Activated CD8-positive, alpha-beta memory T cell treated with anti-CD3 and anti-CD28 coated beads for 24 hours (primary cell): ENCODE measurements around the gene SMC3.
"Not testable (repeated sequence)": the region's sequence is repeated elsewhere in the genome, so short reads cannot be mapped to it uniquely, and the experiment has no call there.

ENCODE experiments used
- DNase-seq: peaks from one replicate; pipeline ENCODE4 v3.0.0-alpha.2; 2020

Gene SMC3

DNA sequence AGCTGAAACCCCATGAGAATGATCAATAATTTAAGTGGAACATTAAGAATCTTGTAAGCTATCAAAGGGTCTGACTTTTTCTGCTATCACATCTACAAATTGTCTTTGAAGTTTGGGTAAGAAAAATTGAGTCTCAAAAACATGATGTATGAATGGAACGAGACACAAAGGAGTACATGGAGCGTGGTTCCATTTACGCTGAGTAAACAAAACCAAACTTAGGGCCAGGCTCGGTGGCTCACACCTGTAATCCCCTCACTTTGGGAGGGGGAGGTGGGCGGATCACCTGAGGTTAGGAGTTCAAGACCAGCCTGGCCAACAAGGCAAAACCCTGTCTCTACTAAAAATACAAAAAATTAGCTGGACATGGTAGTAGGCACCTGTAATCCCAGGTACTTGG lies 24.3 kb downstream of the SMC3 start:
- no peak for DNase-seq

DNA sequence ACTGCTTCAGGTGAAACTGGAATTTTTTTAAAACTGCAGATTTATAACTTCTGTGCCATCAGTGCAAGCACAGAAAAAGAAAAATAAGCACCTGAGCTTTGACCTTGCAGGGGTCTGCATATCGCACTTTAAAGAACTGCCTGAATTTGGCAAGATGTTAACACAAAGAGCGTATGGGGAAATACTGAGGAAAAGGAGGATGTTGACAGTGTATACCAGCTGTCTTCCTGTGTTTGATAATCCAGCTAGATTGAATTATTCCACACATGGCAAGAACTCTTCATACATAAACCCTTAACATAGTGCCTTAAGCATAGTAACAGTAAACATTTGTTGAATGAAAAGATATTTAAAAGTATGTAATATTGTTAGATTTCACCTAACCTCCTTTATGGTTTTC lies 30.0 kb downstream of the SMC3 start:
- no peak for DNase-seq

DNA sequence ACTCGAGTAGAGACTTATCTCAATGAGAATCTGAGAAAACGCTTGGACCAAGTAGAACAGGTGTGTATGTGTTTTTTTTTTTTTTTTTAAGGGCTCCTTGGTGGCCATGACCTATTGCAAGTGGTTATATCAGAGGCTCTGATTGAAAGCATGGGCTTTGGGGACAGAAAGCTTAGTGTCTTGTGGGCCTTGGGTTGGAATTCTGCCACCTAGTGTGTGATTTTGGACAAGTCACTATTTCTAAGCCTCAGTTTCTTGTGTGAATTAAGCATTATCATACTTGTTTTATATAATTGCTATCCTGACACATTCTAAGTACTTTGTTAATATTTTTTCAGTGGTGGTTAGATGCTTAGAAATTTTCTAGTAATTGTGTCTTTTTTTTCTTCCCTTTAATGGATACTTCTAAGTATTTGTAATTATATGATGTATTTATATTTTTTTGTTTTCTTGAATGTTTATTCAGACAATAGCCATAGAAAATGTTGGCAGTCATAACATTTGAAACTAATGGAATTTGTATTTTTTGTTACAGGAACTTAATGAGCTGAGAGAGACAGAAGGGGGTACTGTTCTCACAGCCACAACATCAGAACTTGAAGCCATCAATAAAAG lies 33.1 kb downstream of the SMC3 start:
- DNase-seq: no peak

DNA sequence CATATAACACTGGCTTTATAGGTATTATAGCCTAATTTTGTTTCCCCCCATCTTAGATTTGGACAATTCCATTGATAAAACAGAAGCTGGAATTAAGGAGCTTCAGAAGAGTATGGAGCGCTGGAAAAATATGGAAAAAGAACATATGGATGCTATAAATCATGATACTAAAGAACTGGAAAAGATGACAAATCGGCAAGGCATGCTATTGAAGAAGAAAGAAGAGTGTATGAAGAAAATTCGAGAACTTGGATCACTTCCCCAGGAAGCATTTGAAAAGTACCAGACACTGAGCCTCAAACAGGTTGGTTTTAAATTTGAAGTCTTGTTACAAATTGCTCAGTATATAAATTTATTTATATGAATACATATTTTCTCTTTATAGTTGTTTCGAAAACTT lies 34.1 kb downstream of the SMC3 start:
- no peak for DNase-seq

GRCh38 chr10:110608087-110608486 lies 40.6 kb downstream of the SMC3 start:
- no peak for DNase-seq

DNA sequence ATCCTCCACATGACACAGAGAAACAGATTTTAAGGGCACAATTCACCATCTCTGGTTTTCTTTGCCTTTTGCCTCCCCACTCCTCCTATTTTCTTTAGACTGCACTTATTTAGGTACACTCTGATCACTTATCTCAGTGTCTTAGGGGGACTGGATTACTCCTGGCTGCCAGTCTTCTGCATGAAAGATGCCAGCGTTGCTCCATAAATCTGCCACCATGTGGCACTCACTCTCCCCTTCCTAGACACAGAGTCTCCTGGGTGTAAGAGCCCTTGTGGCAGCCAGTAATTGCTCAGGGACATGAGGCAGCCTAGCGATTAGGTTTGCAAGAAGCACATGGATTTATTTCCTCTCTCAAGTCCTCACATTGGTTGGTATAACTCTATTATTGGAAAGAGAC lies 42.1 kb downstream of the SMC3 start:
- no peak for DNase-seq

DNA sequence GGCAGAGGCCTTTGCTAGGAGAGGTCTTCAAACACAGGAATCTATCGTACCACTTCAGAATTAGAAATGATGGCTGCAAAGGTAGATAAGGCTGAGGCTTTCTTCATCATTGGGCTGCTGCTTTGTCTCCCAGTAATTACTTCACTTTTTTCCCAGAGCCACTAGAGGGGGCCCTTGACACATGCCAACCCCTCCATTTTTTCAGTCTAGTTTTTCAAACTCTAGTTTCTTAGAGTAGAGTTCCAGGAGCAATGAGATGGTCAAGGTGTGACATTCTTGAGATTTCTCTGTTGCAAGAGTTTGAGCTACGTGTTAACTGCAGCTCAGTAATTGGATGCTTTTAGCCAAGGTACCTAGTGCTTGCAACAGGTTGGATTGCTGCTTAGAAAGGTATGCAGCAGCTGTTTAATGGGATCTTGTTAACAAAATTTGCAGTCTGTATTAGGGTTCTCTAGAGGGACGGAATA lies 42.8 kb downstream of the SMC3 start:
- peak; percentile 69 for DNase-seq

DNA sequence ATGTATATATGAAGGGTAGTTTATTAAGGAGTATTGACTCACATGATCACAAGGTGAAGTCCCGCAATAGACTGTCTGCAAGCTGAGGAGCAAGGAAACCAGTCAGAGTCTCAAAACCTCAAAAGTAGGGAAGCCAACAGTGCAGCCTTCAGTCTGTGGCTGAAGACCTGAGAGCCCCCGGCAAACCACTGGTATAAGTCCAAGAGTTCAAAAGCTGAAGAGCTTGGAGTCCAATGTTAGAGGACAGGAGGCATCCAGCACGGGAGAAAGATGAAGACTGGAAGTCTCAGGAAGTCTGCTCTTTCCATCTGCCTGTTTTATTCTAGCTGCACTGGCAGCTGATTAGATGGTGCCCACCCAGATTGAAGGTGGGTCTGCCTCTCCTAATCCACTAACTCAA lies 43.3 kb downstream of the SMC3 start:
- DNase-seq: not testable (repeated sequence)

DNA sequence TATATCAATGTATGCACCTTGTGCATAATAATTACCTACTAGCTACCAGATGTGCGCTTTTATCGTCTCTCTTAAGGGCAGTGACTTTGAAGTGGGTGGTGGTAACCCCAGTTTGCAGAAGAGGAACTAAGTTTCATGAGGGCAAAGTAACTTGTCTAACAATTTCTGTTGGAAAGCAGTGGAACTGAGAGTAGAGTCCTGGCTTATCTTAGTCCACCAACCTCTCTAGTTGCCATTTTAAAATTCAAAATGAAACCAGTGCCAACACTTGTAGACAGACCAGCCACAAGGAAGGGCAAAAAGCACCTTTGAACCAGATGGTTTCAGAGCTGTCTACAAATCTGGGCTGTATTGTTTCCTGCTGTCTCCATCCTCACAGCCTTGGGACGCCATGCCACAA lies 44.6 kb downstream of the SMC3 start:
- no peak for DNase-seq

DNA sequence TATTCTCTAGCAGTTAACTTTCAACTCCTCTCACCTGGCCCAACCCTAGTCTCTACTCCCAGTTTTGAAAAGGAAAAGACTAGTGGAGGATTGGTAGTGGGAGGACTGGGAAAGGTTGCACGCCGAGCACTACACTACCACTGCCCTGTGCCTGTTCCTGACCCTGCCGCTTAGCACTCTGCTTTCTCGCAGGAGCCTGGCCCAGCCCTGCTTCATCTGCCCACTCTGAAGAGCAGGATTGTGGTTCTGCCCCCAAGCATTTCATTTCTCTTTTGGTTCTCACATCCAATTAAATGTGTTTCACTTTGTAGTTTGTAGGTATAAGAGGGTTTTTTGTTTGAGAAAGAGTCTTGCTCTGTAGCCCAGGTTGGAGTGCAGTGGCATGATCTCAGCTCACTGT lies 45.1 kb downstream of the SMC3 start:
- DNase-seq: no peak

DNA sequence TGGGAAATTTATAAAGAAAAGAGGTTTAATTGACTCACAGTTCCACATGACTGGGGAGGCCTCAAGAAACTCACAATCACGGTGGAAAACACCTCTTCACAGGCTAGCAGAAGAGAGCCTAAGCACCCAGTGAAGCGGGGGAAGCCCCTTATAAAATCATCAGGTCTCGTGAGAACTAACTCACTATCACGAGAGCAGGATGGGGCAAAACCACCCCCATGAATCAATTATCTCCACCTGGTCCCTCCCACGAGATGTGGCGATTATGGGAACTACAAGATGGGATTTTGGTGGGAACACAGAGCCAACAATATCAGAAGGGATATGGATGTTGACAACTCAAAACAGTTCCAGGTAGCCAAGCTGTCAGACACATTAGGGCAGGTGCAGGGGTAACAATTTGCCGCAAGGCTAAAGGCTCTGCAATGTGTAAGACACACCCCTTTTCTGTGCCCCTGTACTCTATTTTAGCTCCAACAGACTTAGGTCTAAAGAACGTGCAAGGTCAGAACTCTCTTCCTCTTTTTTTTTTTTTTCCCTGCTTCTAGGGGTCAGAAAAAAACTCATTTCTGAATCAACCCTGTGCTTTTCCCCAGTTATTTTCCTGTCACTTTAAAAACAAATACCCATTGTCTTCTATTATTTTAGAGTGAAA lies 46.0 kb downstream of the SMC3 start:
- DNase-seq: no peak

GRCh38 chr10:110613996-110614495 lies 46.6 kb downstream of the SMC3 start:
- DNase-seq: no peak

- DNase-seq: no peak
These were observed 47.7 kb downstream of the SMC3 start for GRCh38 chr10:110615057-110615747.

DNA sequence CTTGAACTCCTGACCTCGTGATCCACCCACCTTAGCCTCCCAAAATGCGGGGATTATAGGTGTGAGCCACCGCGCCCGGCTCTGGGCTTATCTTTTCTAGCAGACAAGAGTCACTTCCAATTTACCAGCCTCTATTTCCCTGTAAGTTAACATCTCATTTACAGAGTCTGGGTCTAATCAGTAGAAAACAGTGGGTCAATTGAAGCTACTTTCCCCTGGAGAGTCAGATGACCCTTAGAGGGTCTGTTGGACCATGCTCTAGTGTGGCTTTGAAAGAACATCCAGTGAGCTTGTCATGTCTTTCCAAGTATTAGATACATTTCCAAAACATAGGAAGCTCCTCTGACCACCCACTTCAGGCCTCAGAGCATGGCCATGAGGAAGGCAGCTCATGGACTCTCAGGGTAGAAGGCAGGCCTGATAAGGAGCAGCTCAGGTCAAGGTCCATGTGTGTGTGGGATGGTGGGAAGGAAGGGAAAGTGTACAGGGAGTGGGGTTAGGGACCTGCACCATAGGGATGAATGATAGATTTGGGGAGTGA lies 49.1 kb downstream of the SMC3 start:
- DNase-seq: no peak

DNA sequence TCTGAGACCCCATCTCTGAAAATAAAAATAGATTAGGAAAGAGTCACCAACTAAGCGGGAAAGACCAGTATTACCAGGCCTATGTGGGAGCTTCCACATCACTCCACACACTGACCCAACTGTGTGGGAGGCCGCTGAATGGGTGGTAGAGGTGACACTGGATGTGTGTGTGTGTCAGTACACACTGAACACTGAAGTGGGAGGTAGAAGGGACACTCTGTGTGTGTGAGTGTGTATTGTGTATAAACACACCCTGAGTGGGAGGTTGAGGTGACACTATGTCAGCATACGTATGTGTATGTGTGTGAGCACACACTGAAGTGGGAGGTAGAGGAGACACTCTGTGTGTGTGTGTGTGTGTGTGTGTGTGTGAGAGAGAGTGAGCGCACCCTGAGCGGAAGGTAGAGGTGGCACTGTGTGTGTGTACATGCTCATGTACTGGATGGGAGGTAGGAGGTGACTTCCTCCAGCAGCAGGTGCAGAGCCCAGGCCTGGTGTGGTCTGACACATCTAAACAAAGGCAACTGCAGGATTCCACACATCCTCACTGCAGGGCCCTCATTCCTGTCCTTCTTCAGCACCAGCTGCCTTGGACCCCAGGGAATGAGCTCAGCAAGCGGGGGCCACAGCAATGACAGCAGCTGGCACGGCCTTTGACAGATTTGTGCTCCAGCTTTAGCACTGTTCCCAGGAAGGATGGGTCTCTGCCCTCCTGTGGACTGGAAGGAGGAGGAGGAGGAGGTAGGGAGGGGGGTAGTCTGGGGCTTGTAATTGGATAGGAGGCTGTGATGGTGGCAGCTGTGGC lies 50.1 kb downstream of the SMC3 start:
- DNase-seq: peak; percentile 66

- no peak for DNase-seq
These were observed 50.7 kb downstream of the SMC3 start for GRCh38 chr10:110618230-110618610.

DNA sequence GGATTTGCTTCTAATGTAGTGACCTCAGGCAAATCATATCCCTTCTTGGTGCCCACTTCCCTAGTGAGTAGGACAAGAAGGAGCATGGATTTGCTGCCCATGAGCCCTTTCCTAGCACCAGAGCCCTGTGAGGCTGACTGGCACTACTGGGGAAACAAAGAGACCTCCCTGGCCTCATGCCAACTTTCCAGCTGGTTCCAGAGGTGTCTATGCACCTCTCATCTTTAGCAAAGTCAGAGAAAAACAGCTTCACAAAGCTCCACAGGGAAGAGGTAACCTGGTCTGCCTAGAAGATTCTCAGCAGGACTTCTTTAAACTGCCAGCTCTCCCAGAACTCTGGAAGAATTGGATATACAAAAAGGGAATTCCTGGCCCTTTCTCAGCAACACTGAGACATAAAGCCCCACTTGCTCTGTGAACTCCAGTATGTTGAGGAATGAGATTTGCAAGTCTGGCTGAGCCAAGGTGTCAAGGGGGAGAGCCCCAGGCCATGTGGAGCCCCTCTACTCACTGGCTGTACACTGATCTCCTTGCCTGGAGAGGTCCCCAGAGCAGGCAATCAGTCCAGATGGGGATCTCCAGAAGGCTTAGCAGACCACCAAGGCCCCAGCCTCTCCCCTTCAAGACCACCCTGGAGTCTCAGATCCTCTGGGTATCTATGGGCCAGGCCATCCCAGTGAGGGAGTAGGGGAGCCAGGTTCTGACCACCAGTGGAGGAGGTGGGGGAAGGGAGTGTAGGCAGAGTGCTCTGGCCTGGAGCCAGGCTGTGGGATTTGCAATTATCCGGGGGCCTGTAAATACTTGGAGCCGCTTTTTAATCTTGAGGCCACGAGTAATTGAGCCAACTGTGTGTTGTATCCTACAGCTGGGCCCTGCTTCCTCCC lies 52.3 kb downstream of the SMC3 start:
- DNase-seq: no peak

GRCh38 chr10:110620398-110620719 lies 52.9 kb downstream of the SMC3 start:
- DNase-seq: no peak

- not testable (repeated sequence) for DNase-seq
These were observed 55.8 kb downstream of the SMC3 start for GRCh38 chr10:110623316-110623715.

DNA sequence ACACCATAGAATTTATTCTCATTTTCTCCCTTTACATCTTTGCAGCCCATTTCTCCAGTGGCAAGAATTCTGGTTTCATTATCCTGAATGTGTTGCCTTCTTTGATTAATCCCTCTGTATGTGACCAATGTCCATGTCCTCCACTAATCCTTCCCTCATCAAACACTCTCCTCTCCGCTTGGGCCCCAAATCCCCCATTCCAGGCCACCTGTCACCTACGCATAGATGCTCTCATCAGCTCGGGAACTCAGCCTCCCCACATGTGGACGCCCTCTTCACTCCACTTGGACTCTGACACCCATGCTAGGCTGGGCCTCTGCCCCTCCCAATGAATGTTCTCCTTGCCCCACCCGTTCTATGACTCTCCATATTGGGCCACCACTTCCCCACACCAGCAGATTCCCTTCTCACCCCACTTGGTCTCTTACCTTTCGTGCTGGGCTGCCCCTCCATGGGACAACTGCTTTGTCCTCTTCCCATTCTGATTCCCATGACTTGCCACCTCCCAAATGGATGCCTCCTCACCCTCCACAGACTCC lies 57.9 kb downstream of the SMC3 start:
- no peak for DNase-seq

DNA sequence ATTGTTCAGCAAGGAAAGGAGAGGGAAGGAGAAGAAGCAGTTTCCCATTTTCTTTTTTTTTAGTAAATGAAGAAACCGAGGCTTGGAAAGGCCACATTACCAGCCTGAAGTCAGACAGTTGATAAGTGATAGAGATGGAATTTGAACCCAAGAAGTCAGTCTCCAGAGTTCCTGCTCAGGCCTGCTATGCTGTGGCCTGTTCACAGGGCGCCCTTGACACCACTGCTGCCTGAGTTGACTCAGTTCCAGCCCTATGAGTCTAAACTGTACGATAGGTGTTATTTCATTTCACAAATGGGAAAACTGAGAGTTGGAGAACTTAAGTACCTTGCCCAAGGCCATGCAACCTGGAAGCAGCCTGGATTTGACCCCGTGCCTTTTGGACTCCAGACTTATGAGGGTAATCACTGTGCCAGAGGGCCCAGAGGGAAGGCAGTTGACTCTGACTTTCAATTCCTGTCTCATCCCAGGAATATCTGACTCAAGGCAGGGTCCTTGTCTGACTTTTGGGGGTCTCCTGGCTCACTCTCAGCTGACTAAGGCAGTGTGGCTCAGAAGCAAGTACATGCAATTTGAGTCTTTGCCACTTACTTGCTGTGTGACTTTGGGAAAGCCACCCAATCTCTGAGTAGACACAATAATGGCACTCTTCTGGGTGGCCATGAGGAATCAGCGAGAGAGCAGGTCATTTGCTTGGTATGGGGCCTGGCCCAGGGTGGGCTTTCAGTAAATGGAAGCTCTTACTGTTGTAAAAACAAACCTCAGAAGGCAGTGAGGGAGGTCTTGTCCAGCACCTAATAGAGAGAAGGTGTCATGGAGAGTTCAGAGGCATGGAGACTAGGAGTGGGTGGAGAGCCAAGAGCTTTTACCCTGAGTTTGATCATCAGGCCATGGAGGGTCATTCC lies 58.7 kb downstream of the SMC3 start:
- DNase-seq: no peak
